GM19193 (cell line): ENCODE data around the gene FAM114A2.

Source experiments
- POLR2A ChIP-seq: IDR thresholded peaks from 4 replicates; pipeline ENCODE4 v1.6.1; 2011; ENCODE audit not compliant: insufficient read depth, insufficient read length; ENCODE audit errors: extremely low read depth

FAM114A2 gene

DNA sequence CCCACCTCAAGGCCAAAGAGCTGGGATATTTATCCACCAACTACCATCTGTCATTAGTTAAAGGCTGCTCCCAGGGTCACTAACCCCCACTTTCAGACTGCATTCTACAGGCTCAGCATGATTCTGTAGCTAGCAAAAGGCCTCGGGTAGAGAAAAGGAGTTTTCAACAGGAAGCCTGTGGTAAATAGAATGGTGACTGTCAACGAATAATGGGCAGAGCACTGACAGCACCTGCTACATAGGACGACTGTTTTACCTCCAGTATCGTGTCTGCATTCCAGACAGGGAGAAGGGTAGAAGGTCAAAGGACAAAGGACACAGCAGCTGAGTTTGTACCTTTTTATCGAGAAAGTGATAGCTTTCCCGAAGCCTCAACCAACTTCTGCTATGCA lies 20.3 kb upstream of the FAM114A2 start:
- no peak for TF ChIP-seq POLR2A

GRCh38 chr5:154058055-154059038 lies 19.6 kb upstream of the FAM114A2 start:
- no peak for TF ChIP-seq POLR2A

DNA sequence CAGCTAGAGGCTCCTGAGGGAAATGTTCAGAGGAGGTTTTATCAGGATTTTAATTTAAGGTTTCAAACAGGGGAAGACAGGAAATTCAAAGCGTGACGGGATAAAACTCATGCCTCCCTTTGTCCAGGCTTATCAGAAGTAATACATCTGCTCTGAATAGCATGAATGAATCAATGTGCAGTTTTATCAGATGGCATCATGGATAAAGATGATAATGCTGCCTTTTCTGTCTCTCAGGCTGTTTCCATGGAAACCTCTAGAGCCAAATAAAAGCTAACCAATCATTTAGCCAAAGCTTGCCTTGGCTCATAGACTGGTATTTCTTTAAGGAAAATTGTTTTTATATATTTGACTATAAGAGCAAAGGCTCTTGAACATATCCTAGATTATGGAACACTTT lies 16.5 kb upstream of the FAM114A2 start:
- TF ChIP-seq POLR2A = no peak

DNA sequence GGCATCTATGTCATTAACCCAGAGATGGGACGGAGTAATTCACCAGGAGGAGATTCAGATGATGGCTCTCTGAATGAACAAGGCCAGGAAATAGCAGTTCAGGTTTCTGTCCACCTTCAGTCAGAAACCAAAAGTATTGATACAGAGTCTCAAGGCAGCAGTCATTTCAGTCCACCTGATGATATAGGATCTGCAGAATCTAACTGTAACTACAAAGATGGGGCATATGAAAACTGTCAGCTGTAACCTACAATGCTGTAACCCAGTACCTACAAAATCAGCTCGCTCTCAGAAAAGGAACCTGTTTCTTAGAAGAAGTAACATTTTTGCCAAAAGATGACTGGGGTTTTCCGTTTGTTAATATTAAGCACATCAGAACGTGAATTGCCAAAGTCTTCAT lies 14.8 kb upstream of the FAM114A2 start:
- no peak for TF ChIP-seq POLR2A

DNA sequence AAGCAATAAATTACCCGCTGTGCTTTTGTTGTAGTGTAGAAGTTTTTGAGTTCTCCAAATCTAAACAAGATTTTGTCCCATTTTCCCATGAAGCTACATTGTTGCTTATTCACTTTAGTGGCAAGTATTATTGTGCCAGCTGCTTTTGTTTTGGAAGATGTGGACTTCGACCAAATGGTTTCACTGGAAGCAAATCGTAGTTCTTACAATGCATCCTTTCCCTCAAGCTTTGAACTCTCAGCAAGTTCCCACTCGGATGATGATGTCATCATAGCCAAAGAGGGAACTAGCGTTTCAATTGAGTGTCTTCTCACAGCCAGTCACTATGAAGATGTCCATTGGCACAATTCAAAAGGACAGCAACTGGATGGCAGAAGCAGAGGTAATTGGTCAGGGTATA lies 10.9 kb upstream of the FAM114A2 start:
- TF ChIP-seq POLR2A = no peak

DNA sequence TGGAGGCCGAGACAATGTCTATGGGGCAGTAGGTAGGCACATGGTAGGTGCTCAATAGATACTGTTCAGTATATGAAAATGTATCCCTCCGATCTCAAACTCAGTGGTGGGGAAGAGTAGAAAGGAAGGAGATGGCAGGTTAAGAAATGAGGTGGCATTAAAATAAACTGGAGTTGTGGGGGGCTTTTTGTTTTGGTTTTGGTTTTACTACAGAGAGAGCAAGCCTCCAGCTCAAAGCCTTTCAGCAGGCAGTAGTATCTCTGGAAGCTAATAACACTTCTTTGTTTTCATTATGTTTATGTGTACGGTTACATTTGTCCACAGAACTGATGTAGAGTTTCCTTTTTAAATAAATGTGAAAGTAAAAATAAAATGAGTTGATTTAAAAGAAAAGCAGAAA lies 8.6 kb upstream of the FAM114A2 start:
- no peak for TF ChIP-seq POLR2A

DNA sequence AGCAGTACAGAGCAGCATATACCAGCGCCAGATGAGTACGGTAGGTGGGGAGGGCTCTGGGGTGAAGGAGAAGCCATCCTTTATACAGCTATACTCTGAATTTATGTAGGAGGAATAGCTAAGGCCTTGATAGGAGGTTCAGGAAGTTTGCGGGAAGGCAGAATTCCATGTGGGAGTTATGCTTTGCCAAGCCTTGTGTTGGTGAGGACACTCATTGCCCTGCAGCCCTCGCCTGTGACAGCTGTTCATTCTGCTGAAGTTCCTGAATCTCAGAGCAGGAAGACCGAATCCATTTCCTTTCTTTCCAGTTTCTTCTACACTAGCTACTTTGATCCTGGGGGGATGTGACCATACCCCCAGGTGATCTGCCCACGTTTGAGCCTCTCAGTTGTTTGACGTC lies 7.8 kb upstream of the FAM114A2 start:
- TF ChIP-seq POLR2A = no peak

GRCh38 chr5:154044581-154044980 lies 5.9 kb upstream of the FAM114A2 start:
- no peak for TF ChIP-seq POLR2A

- no peak for TF ChIP-seq POLR2A
Measured at GRCh38 chr5:154044099-154044498, 5.4 kb upstream of the FAM114A2 start.

GRCh38 chr5:154042766-154043165 lies 4.1 kb upstream of the FAM114A2 start:
- no peak for TF ChIP-seq POLR2A

- TF ChIP-seq POLR2A = no peak
Measured at GRCh38 chr5:154039458-154039829, 734 bp upstream of the FAM114A2 start.

DNA sequence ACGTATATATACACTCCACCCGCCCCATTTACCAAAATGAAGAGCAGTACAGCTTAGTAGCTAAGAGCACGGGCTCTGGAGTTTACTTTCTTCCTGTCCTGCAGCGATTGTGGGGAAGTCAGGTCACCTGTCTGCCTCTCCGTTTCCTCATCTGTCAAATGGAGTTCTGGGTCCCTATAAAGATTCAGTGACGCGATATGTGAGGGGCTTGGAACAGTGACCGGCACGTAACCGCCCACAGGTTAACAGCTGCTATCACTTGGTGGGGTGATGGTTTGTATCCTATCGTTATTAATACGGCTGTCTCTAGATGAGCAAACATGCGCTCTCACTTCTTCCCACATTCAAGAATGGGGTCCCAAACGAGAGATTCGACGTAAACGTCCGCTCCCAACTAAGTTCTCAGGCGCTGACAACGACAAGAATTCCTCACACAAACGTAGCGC lies 426 bp downstream of the FAM114A2 start:
- no peak for TF ChIP-seq POLR2A

GRCh38 chr5:154034944-154035343 lies 3.8 kb downstream of the FAM114A2 start:
- no peak for TF ChIP-seq POLR2A

GRCh38 chr5:154031937-154032489 lies 6.7 kb downstream of the FAM114A2 start:
- TF ChIP-seq POLR2A = no peak

- TF ChIP-seq POLR2A = no peak
Measured at GRCh38 chr5:154025951-154026350, 12.8 kb downstream of the FAM114A2 start.

DNA sequence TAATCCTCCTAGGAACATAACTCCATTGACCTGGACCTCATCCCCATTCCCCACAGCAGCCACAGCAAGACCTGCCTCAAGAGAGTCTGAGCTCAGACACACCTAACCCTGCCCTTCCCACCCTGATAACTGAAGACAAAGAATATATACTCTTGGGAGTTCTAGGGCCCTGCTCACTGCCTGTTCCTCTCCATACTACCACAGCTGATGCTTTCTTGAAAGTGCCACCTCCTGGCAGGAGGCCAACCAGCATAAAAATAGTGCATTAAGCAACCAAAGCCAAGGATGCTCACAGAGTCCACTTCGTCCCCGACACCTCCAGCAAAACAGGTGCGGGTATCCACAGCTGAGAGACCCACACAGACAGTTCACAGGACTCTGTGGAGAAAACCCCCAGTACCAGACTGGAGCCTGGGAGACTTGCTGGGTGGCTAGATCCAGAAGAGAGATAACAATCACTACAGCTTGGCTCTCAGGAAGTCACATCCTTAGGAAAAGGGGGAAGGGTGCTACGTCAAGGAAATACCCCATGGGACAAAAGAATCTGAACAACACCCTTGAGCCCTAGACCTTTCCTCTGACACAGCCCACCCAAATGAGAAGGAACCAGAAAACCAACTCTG lies 23.5 kb downstream of the FAM114A2 start:
- no peak for TF ChIP-seq POLR2A
